ENCODE measurements around the gene FAM193A.
"Not testable (repeated sequence)": the region's sequence is repeated elsewhere in the genome, so short reads cannot be mapped to it uniquely, and the experiment has no call there.

Gene FAM193A

DNA sequence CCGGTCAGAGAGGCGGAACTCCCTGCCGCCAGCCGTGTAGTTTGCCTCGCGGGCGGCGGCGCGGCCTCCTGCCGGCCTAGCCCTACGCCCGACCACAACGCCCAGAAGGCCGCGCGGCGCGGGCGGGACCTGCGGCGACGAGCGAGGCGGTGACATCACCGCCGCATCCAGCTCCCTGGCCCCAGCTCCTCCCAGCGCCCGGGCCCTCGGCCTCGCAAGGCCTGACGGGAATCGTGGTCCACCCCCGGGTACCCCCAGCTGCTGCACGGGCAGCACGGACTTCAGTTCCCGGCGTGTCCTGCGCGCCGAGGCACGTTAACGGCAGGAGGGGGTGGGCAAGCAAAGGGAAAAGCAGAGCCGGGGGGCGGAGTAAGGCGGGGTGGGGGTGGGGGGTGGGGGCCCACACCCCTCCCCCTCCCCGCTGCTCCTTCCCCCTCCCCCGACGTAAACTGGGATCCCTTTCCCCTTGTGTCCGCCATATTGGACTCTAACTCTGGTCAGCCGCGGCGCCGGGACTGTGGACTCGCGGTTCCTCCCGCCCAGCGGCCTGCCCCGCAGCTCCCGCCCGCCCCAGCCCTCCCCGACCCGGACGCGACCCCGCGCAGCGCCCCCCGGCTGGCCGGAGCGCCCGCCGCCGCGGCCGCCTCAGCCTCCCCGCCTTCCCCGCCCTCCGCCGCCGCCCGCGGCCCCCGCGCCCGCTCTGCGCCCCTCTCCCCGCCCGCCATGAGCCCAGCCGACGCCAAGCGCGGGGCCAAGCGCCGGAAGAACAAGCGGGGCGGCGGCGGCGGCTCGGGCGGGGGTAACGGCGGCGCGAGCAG, at the start of gene FAM193A:
Gene FAM193A (plus strand): TSS at position 455 of the 818 bp plus-strand sequence. CDS start 269 bp downstream, at position 724.
- DNase-seq: peak; percentile 90

DNA sequence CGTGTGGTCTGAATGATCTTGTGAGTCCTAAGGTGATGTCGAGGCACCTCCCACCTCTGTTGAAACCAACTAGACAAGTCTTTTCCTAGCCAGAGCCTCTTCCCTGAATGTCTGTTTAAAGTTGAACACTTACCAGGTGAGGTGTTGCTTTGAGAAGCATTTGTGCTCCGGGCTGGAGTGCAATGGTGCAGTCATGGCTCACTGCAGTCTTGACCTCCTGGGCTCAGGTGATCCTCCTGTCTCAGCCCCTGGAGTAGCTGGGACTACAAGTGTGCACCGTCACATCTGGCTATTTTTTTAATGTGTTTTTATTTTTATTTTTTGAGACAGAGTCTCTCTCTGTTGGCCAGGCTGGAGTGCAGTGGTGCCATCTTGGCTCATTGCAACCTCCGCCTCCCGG, 49.5 kb upstream of the FAM193A start:
- no peak for DNase-seq

- DNase-seq: no peak
Measured at GRCh38 chr4:2487632-2488031, 48.8 kb upstream of the FAM193A start.

DNA sequence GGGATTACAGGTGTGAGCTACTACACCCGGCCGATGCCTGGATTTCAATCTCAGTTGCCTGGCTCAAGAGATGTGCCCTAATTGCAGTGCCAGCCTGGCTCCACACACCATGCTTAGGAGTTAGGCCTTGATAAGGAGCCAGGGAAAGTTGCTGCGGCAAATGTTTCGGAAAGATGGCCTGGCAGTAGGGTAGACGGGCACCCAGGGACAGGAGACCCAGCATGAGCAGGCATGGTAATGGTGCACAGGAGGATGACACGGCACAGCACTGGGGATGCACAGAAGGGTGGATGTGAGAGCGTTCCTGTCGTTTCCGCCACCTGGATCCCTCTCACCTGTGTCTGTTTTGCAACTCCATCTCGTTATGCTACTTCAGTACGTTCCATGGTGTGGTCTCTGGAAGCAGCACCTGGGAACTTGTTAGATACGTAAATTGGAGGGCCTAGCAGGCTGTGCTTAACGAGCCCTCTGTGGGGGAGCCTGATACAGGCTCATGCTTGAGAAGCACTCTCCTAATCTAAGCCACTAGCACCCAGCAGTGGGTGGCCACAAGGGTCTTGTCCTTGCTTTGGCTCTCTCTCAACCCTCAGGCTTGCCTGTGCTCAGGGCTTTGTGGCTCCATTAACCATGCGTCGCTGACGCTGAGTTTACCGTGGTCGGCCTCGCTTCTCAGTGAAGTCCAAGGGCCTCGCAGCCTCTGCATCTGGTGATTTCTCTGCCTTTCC, 47.2 kb upstream of the FAM193A start:
- DNase-seq: no peak

DNA sequence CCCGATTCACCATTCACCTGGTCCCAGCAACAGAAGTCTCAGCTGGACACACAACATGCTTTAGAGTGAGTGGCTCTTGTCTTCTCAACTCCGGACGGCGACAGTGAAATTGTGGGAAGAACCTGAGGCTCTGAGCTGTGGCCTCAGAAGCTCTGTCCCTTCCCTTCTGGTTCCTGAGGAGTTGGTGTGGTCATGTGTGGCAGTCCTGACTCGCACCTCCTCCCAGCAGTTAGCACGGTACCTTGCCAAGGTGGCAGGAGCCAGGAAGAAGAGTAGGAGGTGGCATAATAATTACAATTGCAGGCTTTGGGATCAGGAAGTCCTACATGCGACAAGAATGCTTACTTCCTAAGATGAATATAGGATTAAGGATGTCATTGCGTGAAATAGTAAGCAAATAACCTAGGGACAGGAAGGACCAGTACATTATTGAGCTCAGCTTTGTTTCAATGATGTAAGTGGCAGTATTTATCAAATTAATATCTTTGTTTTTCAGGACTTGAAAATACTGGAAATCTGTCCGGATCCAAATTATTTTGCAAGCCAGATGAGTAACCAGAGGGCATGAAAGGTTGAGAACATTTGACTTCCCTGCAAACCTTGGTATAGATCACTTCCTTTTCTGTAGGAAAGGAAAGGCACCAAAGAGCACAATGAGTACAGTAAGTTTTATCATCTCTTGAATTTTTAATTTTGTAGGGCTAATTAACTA, 46.5 kb upstream of the FAM193A start:
- DNase-seq: no peak

DNA sequence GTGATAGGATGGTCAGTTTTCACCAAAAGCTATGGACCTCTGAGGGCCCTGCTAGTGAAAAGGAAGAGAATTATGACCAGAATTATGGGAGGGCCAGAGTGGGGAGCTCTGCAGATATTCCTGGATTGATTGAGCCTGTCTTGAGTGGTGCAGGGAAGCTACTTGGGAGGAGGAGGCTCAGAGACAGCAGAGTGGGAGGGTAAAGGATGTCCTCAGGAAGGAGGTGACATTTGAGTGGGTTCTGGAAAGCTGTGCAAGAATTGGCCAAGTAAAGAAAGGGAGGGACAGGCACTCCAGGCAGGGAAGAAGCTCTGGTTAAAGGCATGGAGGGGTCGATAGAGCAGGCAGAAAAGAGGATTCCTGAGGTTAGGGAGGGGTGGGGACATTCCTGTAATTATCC, 43.5 kb upstream of the FAM193A start:
- DNase-seq: no peak

GRCh38 chr4:2494992-2495391, 41.5 kb upstream of the FAM193A start:
- no peak for DNase-seq

DNA sequence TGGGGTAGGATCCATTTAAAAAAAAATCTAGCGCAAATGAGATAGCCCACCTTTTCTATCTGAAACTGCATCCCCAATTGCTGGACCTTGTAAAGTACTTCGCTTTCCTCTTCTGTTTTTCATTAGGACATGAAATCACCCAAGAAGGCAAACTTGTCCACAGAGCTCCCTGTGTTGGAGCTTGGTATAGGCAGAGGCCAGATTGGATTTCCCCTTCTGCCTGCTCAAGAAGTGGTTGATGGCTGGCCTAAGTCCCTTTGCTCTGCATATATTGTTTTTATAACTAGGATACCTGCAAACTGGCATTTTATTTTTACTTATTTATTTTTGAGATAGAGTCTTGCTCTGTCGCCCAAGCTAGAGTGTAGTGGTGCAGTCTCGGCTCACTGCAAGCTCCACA, 39.1 kb upstream of the FAM193A start:
- no peak for DNase-seq

GRCh38 chr4:2497931-2498330, 38.5 kb upstream of the FAM193A start:
- DNase-seq: no peak

DNA sequence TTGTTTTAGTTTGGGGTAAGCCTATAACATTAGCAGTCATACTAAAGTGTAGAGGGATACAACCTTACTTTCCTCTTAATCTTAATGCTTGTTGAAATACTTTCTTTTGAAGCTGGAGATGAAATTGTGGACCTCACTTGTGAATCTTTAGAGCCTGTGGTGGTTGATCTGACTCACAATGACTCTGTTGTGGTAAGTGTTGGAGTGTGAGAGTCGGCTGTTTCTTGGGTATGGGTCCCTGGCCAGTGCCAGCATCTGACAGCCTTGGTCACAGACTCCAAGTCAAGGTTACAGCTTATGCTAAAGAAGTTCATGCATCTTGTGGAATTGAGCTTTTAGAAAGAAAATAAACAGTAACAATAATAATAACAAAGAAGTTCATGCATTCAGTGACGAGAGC, 35.9 kb upstream of the FAM193A start:
- DNase-seq: no peak

DNA sequence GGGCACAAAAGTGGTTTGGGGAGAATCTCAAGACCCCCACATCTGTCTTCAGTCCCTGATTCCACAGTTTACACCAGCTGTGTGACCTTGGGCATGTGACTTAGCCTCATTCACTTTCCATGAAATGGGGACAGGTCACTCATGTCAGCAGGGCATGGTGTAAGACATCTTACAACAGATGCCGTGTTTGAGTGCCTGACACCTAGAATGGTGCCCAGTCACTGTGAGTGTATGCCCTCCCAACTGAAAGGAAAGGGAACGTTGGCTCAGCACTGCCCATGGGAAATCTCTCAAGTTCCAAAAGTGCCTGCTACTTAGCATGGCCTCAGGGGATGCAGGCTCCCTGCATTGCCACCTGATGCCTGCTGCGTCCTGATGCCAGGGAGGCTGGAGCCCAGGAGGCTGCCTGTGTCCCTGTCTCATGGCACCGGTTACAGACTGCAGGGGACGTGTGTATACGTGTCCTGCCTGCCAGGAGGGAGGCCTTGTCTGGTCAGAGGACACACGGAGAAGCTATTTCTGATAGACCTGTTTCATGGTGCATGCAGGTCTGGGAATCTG, 35.3 kb upstream of the FAM193A start:
- DNase-seq: no peak

DNA sequence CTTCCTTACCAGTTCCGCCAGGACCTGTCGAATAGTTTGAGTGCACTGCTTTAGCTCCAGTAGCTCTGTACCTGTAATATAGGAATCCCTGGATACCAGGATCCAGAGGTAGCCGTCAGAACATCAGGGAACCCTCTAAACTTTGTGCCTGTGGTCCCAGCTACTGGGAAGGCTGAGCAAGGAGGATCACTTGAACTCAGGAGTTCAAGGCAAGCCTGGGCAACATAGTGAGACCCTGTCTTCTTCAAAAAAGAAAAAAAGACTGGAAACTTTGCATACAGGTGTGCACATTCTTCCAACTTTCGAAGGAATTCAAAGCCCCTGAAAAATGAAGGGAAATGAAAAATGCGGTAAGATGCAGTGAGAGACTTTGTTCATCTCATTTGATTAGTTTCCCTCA, 32.6 kb upstream of the FAM193A start:
- DNase-seq: no peak

DNA sequence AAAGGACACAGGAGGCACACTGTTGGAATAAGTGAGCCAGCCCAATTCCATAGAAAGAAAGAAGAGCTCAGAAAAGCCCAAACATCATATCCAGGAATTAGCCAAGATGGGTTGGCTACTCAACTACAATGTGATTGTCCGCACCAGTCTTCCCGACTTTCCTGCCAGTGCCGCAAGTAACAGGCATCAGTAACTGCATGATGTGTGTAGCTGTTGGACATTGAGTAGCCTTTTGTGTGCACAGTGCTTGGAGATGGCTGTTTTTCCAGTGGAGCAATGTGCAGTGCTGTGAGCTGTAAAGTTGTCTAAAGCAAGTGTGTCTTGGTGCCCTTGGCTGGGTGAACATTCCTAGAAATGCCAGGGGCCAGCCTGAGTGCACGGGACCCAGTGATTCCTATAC, 29.2 kb upstream of the FAM193A start:
- no peak for DNase-seq

DNA sequence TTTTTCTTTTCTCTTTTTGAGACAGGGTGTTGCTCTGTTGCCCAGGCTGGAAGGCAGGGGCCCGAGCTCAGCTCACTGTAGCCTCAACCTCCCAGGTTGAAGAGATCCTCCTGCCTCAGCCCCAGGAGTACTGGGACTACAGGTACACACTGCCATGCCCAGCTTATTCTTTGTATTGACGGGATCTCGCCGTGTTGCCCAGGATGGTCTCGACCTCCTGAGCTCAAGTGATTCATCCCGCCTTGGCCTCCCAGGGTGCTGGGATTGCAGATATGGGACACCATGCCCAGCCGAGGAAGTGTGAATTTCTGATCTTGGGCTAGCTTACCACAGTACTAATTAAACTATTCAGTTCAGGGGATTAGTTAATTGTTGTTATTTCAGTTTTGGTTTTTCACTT, 28.6 kb upstream of the FAM193A start:
- no peak for DNase-seq

- DNase-seq: no peak
Measured at GRCh38 chr4:2510351-2511259, 25.8 kb upstream of the FAM193A start.

GRCh38 chr4:2511645-2512131, 24.8 kb upstream of the FAM193A start:
- no peak for DNase-seq

DNA sequence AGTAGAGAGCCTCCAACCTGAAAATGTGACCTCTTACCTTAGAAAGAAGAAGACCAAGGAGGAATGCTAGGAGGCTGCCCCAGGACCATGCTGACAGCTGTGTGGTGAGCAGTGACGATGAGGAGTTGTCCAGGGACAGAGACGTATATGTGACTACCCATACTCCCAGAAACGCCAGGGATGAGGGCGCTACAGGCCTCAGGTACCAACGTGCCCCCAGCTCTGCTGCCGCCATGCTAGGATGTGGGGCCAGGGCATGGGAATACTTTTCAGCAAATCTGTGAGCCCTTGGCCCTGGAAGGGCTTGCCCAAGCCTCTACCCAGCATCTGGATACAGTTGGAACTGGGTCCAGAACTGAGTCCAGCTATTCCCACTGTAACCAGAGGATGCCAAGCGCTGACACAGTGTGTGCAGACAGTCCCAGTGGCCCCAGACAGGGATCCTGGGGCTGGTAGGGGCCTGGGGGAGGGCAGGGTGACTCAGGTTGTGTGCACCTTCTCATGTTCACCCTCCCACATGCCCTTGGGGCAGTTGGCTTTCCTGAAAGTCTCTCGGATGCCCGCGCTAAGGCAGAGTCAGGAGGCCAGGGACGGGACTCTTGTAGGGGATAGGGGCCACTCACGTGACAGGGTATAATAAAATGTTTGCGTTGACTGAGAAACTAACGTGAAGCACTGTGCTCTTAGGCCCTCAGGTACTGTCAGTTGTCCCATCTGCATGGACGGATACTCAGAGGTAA, 23.9 kb upstream of the FAM193A start:
- DNase-seq: no peak

- DNase-seq: not testable (repeated sequence)
Measured at GRCh38 chr4:2514193-2514592, 22.3 kb upstream of the FAM193A start.

- not testable (repeated sequence) for DNase-seq
Measured at GRCh38 chr4:2514944-2515343, 21.5 kb upstream of the FAM193A start.

GRCh38 chr4:2515830-2516550, 20.5 kb upstream of the FAM193A start:
- no peak for DNase-seq

GRCh38 chr4:2516635-2517034, 19.8 kb upstream of the FAM193A start:
- DNase-seq: no peak
